ENCODE data around the gene HCFC1.

The HCFC1 gene

DNA sequence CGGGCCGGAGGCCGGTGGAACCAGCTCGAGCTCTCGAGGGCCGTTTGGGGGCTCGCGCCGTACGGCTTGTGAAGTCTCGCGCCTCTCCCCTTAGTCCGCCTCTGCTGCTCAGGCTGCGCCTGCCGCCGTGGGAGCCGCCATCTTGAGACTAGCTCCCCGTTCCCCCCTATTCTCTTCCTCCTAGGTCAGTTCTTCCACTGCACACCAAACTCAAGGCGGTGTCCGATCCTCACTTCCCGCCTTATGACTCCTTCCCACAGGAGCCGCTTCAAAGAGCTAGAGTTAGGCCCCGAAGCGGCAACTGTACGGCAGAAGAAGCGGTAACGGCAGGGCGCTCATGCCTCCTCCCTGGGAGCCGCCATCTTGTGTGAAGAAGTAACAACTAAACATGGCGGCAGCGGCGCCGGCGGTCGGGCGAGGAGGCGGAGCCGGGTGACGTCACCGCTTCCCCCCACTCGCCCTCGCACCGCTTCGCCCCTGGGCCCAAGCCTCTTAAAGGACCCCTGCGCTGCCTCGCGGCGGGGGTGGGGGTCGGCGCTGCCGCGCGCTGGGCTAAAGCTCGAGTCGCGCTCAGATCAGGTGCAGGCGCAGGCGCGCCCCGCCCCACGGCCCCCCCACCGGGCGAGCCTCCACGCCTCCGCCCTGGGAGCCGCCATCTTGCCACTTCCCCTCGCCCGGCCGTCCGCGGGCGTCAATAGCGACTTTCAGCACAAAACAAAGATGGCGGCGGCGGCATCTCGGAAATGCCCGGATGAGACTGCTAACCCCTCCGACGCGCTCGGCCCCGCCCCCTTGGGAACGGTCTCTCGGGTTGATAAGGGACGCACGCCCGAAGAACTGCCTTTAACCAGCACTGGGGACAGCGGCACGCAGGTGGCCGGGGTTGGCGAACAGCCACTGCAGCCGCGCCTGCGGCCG, at the start of gene HCFC1:
HCFC1 (minus strand) TSS at position 369 of the 918 bp plus-strand sequence. CDS start 978 bp downstream, outside the sequence.
- peak within 1 kb of the TSS; percentile 97 for H3K9ac ChIP-seq (ENCODE audit: low read length)
- no peaks in the 10 kb centered on the region for H3K36me3 ChIP-seq (ENCODE audit: control insufficient read depth, insufficient read depth, low read length)
- no peaks in the 10 kb centered on the region for H3K9me3 ChIP-seq (ENCODE audit: control insufficient read depth, low read length)
- no peaks in the 10 kb centered on the region for H3K27me3 ChIP-seq (ENCODE audit: control insufficient read depth, insufficient read depth, low read length)
- H3K4me3 ChIP-seq (ENCODE audit: low read length): peak within 1 kb of the TSS; percentile 87
- peaks cover 46% of the 10 kb centered on the region for H3K4me1 ChIP-seq (ENCODE audit: control insufficient read depth, insufficient read depth, low read length)

DNA sequence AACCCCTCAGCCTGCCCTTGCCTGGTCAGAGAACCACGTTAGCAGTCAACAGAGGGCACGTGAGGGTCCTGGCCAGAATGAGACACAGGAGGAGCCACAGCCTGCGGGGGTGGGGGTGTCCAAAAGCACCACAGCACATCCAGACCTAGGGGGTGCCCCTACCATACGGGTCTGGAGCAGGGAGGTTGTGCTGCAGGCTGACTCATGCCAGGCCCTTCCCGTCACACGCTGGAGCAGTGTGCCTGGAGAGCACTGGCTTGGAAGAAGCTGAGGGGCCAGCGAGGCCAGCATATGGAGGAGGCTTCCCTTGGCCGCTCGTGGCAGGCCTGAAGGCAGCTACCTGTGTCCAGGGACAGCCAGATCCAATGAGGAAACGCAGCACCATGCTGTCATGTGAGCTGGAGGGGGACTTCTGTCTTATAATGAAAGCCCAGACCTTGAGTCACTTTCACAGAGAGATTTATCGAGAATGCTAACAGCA, 49.6 kb upstream of the HCFC1 start:
- Histone ChIP-seq H3K4me1 (ENCODE audit: control insufficient read depth, insufficient read depth, low read length) (peaks cover 13% of the 10 kb centered on the region), H3K9me3 (ENCODE audit: control insufficient read depth, low read length) (no peaks in the 10 kb centered on the region), H3K4me3 (ENCODE audit: low read length) (no peak overlapping the region), H3K36me3 (ENCODE audit: control insufficient read depth, insufficient read depth, low read length) (no peaks in the 10 kb centered on the region), H3K9ac (ENCODE audit: low read length) (no peak overlapping the region), H3K27me3 (ENCODE audit: control insufficient read depth, insufficient read depth, low read length) (no peaks in the 10 kb centered on the region)

DNA sequence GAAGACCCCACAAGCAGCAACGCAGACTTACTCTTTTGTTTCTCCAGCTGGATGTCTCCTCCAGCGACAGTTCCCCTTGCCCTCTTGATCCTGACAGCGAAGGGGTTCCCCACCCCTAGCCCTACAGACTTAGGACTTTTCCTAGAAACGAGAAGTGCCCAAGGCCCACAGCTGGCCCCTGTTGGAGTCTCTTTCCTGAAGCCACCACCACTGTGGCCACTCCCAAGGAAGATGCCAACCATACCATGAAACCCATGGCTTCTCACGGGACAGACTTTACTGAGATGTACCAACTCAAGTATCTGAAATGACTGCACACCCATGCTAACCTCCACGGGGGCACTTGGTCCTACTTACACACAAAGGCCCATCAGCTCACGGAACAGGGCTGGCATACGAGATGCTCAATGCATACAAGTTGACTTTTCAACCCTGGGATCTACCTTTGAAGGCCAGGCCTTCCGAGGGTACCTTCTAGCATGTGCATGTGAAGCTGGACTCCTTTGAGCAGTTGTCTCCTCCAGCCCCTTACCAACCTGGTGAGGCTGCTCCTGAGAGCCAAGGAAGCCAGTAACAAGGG, 49.0 kb upstream of the HCFC1 start:
- Histone ChIP-seq H3K4me1 (ENCODE audit: control insufficient read depth, insufficient read depth, low read length) (peaks cover 13% of the 10 kb centered on the region), H3K9me3 (ENCODE audit: control insufficient read depth, low read length) (no peaks in the 10 kb centered on the region), H3K4me3 (ENCODE audit: low read length) (peak overlapping the region; percentile 36), H3K27me3 (ENCODE audit: control insufficient read depth, insufficient read depth, low read length) (no peaks in the 10 kb centered on the region), H3K36me3 (ENCODE audit: control insufficient read depth, insufficient read depth, low read length) (no peaks in the 10 kb centered on the region), H3K9ac (ENCODE audit: low read length) (peak overlapping the region; percentile 66)

DNA sequence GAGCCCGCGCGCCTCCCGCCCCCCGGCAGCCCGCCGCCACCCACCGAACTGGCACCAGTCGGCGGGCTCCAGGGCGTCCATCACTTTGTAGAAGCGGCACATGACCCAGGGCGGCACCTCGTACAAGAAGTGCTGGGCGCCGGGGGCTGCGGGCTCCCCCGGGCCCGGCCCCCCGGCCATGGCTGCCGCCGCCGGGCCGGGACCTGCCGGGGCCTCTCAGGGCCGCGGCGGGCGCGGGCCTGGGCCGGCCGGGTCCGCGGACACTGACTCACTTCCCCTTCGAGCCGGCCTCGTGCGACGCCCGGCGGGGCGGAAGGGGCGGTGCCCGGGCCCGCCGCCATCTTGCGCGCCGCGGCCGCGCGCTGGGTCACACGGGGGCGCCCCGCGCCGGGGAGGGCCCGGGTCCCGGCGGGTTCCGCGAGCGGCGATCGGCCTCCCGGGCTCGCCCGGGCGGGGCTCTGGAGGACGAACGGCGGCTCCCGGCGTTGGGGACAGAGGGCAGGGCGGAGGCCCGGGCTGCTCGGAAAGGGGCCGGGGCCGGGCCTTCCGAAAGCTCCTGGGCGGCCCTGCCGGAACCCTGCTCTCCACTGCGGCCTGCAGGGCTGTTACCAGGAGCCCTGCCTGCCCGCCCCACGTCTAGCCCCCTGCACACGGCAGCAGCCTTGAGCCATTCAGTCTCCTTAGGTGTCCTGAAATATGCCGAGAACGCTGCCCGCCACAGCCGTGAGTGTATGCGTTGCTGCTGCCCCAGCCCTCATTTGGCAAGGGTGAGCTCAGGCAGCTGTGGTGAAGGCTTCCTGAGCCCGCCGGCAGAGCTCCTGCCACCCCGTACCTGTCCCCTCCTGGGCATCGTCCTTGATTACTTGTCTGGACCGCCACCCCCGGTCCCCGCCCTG, 48.3 kb upstream of the HCFC1 start, which contains the start of gene IRAK1:
IRAK1 (minus strand) TSS at position 270 of the 896 bp plus-strand sequence; CDS start at position 180, 90 bp downstream.
- Histone ChIP-seq H3K36me3 (ENCODE audit: control insufficient read depth, insufficient read depth, low read length) (no peaks in the 10 kb centered on the region), H3K4me1 (ENCODE audit: control insufficient read depth, insufficient read depth, low read length) (peaks cover 13% of the 10 kb centered on the region), H3K4me3 (ENCODE audit: low read length) (peak within 1 kb of the TSS; percentile 56), H3K9me3 (ENCODE audit: control insufficient read depth, low read length) (no peaks in the 10 kb centered on the region), H3K27me3 (ENCODE audit: control insufficient read depth, insufficient read depth, low read length) (no peaks in the 10 kb centered on the region), H3K9ac (ENCODE audit: low read length) (peak within 1 kb of the TSS; percentile 74)

DNA sequence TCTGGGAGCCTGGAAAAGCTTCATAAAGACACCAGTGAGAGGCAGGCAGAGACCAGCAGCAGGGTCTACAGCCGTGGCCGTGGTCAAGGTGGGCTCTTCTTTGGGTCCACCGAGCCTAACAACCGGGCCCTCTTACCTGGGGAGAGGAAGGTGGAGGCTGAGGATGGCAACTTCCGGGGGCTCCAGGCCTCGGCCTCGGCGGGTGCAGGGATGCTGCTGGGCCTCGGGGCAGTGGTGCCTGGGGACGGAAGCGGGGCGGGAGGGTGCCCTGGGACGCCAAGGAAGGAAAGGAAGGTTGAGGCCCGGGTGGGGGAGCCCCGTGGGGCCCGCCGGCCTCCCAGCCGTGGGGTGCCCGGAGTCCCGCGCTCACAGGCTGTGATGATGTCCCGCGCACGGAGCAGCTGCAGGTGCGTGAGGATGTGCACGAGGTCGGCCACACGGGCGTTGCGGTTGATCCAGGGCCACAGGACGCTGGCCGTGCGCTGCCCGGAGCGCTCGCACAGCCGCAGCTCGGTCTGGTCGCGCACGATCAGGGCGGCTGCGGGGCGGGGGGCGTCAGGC, 47.5 kb upstream of the HCFC1 start:
- H3K4me3 ChIP-seq (ENCODE audit: low read length): peak overlapping the region; percentile 56
- no peaks in the 10 kb centered on the region for H3K36me3 ChIP-seq (ENCODE audit: control insufficient read depth, insufficient read depth, low read length)
- H3K4me1 ChIP-seq (ENCODE audit: control insufficient read depth, insufficient read depth, low read length): peaks cover 13% of the 10 kb centered on the region
- H3K27me3 ChIP-seq (ENCODE audit: control insufficient read depth, insufficient read depth, low read length): no peaks in the 10 kb centered on the region
- H3K9ac ChIP-seq (ENCODE audit: low read length): peak overlapping the region; percentile 74
- H3K9me3 ChIP-seq (ENCODE audit: control insufficient read depth, low read length): no peaks in the 10 kb centered on the region

DNA sequence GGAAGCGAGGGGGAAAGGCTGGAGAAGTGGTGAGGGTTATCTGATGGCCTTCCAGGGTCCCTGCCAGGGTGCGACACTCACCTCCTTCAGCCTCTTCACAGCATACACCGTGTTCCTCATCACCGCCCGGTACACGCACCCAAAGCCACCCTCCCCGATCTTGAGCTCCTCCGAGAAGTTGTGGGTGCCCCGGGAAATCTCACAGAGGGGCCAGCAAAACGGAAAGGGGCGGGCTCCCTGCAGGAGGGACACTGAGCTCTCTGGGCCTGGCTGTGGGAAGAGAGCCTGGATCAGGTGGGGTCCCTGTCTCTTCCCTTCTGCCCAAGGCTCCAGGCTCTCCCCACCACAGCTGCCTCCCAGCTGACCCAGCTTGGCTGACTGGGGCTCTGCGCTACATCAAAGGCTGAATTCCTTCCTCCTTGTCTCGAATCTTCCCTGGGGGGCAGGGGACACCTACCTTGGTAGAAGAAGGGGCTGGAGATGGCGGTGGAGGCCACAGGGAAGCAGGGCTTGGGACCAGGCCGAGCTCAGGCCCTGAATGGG, 47.0 kb upstream of the HCFC1 start:
- Histone ChIP-seq H3K9me3 (ENCODE audit: control insufficient read depth, low read length) (no peaks in the 10 kb centered on the region), H3K9ac (ENCODE audit: low read length) (peak overlapping the region; percentile 74), H3K27me3 (ENCODE audit: control insufficient read depth, insufficient read depth, low read length) (no peaks in the 10 kb centered on the region), H3K4me3 (ENCODE audit: low read length) (peak overlapping the region; percentile 56), H3K36me3 (ENCODE audit: control insufficient read depth, insufficient read depth, low read length) (no peaks in the 10 kb centered on the region), H3K4me1 (ENCODE audit: control insufficient read depth, insufficient read depth, low read length) (peaks cover 13% of the 10 kb centered on the region)

DNA sequence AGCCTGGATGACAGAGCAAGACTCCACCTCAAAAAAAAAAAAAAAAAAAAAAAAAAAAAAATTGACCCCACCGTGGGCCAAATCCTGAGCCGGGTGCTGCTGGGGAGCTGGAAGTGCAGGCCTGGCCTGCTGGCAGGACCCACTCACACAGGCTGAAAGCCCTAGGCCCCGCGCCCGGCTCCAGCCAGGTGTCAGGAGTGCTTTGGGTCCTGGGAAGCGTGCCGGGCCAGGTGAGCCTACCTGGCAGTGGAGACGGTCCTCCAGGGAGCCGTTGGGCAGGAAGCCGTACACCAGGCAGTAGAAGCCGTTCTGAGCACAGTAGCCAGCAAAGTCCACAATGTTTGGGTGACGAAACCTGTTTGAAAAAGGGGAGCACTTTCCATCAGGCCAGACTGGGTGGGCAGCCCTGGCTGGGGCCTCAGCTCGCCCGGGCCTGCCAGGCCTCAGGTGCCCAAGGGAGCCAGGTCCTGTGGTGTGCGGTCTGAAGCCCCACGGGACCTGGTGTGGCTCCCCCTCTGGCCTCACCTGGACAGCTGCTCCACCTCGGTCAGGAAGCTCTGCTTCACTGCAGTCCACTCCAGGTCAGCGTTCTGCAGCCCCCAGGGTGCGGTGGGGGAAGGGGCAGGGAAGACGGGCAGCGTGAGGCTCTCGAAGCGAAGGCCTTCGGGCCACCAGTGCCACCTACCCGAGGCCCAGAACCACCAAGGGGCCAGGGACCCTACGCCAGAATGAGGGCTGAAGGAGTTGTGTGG, 46.3 kb upstream of the HCFC1 start:
- no peaks in the 10 kb centered on the region for H3K27me3 ChIP-seq (ENCODE audit: control insufficient read depth, insufficient read depth, low read length)
- peak overlapping the region; percentile 74 for H3K9ac ChIP-seq (ENCODE audit: low read length)
- H3K36me3 ChIP-seq (ENCODE audit: control insufficient read depth, insufficient read depth, low read length): no peaks in the 10 kb centered on the region
- no peak overlapping the region for H3K4me3 ChIP-seq (ENCODE audit: low read length)
- H3K4me1 ChIP-seq (ENCODE audit: control insufficient read depth, insufficient read depth, low read length): peaks cover 13% of the 10 kb centered on the region
- no peaks in the 10 kb centered on the region for H3K9me3 ChIP-seq (ENCODE audit: control insufficient read depth, low read length)

DNA sequence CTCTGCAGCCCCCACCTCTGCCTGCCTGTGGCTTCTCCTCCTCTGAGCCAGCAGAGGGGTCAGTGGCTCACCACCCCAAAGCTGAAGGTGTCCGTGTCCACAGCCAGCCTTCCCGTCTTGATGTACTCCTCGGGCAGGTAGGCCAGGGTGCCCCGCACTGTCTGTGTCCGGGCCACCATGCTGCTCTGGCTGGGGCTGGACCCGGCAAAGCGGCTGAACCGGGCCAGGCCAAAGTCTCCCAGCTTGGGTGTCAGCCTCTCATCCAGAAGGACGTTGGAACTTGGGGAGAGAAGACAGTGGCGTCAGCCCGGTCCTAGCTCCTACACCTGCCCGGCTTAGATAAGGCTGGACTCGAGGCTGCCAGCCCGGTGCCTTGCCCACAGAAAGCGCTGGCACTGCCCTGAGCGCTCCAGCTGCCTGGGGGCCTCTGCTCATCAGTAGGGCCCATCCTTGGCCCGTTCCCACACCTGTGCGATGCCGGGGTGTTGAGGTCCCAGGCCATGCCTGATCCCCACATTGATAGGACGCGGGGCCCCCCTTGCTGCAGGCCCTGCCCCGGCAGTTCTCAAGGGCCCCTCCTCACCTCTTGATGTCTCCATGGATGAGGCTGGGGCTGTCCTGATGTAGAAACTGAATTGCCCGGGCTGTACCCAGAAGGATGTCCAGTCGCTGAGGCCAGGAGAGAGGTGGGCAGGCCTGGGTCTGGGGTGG, 44.9 kb upstream of the HCFC1 start:
- no peak overlapping the region for H3K9ac ChIP-seq (ENCODE audit: low read length)
- H3K4me1 ChIP-seq (ENCODE audit: control insufficient read depth, insufficient read depth, low read length): peaks cover 13% of the 10 kb centered on the region
- no peaks in the 10 kb centered on the region for H3K9me3 ChIP-seq (ENCODE audit: control insufficient read depth, low read length)
- no peaks in the 10 kb centered on the region for H3K27me3 ChIP-seq (ENCODE audit: control insufficient read depth, insufficient read depth, low read length)
- H3K36me3 ChIP-seq (ENCODE audit: control insufficient read depth, insufficient read depth, low read length): no peaks in the 10 kb centered on the region
- no peak overlapping the region for H3K4me3 ChIP-seq (ENCODE audit: low read length)

DNA sequence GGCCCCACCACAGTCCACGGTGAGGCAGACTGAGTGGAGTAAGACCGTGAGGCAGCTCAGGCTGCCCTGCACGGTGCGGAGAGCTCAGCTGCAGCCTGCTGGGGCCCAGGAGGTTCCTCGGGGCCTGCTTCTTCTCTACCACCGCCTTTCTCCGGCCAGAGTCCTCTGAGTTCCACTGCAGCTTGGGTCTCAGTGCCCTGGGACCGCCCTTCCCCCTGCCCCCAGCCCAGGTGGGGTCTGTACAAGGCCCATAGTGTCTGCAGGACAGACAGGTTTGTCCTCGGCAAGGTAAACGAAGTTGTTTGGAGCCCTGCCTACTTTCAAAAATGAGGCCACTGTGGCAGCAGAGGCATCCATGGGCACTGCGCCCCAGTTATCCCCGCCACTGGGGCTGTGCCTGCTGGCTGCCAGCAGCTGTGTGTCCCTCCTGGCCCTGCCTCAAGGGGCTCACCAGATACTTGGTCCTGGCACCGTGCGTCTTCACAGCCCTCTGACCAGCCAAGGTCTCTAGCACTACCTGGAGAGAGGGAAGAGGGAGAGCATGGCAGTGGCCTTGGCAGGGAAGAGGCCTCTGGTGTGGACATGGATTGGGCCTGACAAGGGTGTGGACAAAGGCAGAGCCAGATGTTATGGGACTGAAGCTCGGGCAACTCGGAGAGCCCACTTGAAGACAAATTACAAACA, 44.1 kb upstream of the HCFC1 start:
- Histone ChIP-seq H3K36me3 (ENCODE audit: control insufficient read depth, insufficient read depth, low read length) (no peaks in the 10 kb centered on the region), H3K27me3 (ENCODE audit: control insufficient read depth, insufficient read depth, low read length) (no peaks in the 10 kb centered on the region), H3K9ac (ENCODE audit: low read length) (no peak overlapping the region), H3K4me3 (ENCODE audit: low read length) (no peak overlapping the region), H3K9me3 (ENCODE audit: control insufficient read depth, low read length) (no peaks in the 10 kb centered on the region), H3K4me1 (ENCODE audit: control insufficient read depth, insufficient read depth, low read length) (peaks cover 13% of the 10 kb centered on the region)
